ENCODE measurements around the gene KLHDC8A.

The KLHDC8A gene

GRCh38 chr1:205294175-205294917, 62.4 kb downstream of the KLHDC8A start:
- peak in 1 of 2 donors; percentile 43 for DNase-seq

- no peak for DNase-seq
Measured at GRCh38 chr1:205293350-205294074, 63.2 kb downstream of the KLHDC8A start.

GRCh38 chr1:205291596-205291995, 65.1 kb downstream of the KLHDC8A start:
- no peak for DNase-seq

- DNase-seq, result peak; percentile 85 to 94
Measured at GRCh38 chr1:205287767-205288559, 68.8 kb downstream of the KLHDC8A start.

GRCh38 chr1:205287076-205287475, 69.6 kb downstream of the KLHDC8A start:
- no peak for DNase-seq

- DNase-seq, result no peak
Measured at GRCh38 chr1:205286335-205286950, 70.3 kb downstream of the KLHDC8A start.
